Muscle of arm (tissue), 12 donors: ENCODE results near the gene IGFALS. TPM values are rescaled to one million over a fixed set of nuclear protein-coding genes. Genes with fewer than 3 reads are reported as not detected.

ENCODE experiments used
- DNase-seq: peaks from one replicate; pipeline ENCODE4 v3.0.0-alpha.2; 2013
- polyA plus RNA-seq, 12 donors: library from polyadenylated mRNA; unstranded; fragments of 120-200 nt; gene quantifications; one replicate each; pipeline ENCODE4 v1.2.1, GENCODE V29; 2013; ENCODE audit not compliant: insufficient read length in 12 of 12

The IGFALS gene
- polyA plus RNA-seq, 12 donors = 0.10 to 0.87 (median 0.21) TPM; not detected in 2

DNA sequence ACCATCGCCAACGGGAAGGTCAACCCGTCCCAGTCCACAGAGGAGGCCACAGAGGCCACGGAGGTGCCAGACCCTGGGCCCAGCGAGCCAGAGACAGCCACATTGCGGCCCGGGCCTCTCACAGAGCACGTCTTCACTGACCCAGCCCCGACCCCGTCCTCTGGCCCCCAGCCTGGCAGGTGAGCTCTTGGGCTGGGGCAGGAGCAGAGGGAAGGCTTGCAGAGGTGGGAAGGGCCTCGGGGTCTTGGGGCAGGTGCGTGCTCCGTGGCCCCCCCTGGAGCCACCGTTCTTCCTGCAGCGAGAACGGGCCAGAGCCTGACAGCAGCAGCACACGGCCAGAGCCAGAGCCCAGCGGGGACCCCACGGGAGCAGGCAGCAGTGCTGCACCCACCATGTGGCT is 27.3 kb downstream of the IGFALS start:
- no peak for DNase-seq

DNA sequence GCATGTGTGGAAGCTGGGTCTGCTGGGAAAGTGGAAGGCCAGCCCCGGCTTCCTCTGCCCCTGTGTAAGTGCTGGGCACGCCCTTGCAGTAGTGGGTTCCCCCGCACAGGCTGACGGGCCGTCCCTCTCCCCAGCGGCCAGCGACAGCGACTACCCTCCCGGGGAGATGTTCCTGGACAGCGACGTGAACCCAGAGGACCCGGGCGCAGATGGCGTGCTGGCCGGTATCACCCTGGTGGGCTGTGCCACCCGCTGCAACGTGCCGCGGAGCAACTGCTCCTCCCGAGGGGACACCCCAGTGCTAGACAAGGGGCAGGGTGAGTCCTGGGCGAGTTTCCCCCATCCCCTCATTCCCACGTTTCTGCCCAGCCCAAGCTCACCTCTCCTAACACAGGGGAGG is 27.7 kb downstream of the IGFALS start:
- DNase-seq = no peak

DNA sequence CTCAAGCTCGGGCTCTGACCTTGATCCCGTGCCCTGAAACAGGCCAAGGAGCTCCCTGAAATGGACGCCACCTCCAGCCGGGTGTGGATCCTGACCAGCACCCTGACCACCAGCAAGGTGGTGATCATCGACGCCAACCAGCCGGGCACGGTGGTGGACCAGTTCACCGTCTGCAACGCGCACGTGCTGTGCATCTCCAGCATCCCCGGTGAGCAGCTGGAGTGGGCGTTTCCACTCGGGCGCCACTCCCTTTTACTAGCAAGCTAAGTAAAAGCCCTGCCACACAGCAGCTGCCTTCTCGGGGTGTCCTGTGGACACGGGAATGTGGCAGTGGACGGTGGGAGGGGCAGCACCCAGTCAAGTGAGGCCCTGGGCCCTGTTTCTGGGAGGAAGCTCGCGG is 28.5 kb downstream of the IGFALS start:
- DNase-seq = no peak

DNA sequence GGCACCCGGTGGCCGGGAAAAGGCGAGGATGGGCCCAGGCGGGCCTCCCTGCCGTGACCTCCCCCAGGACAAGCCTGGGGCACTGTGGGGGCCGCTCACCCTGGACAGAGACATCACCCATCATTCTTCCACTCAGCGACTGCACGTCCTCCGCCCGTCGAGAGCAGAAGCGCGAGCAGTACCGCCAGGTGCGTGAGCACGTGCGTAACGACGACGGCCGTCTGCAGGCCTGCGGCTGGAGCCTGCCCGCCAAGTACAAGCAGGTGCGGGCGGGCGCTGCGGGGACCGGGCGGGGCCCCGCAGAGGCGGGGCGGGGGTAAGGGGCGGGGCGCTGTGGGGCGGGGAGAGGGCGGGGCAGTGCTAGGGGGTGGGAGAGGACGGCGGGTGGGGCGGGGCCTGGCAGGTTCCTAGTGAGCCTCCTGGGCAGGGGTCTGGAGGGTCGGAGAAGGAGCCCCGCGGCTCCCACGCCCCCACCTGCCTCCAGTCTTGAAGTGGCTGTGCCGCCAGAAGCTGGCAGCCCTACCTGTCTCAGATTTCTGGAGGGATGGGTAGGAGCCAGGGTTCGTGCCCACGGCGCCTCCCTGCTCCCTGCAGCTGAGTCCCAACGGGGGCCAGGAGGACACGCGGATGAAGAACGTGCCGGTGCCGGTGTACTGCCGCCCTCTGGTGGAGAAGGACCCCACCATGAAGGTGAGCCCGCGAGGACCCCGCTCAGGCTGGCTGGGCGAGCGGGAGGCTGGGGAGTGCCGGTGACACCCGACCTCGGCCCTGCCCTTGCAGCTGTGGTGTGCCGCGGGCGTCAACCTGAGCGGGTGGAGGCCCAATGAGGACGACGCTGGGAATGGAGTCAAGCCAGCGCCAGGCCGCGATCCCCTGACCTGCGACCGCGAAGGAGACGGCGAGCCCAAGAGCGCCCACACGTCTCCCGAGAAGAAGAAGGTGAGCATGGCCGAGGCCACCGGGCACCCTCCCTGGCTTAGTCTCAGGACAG is 29.7 kb downstream of the IGFALS start:
- no peak for DNase-seq

DNA sequence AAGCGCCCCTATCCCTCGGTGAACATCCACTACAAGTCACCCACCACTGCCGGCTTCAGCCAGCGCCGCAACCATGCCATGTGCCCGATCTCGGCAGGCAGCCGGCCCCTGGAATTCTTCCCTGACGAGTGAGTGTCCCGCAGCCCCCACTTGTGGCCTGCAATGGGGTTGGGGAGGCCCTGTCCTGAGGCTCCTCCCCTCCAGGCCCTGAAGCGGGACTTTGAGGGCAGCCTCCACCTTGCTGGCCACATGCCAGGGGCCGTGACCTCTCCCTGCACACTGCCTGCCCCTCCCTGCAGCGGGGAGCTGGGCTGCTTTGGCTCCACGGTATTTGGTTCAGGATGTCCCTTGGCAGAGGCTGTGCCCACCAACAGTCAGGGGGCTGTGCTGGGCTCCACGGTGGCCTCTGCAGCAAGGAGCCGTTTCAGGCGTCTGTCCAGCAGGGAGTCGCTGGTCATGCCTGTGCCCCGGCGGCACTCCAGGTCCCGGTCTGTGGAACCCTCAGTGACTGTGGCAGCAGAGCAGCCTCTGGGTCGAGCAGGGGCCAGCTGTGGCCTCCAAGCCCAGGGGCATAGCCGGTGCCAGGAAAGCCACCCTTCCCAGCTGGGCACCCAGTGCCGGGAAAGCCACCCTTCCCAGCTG is 30.5 kb downstream of the IGFALS start:
- no peak for DNase-seq

DNA sequence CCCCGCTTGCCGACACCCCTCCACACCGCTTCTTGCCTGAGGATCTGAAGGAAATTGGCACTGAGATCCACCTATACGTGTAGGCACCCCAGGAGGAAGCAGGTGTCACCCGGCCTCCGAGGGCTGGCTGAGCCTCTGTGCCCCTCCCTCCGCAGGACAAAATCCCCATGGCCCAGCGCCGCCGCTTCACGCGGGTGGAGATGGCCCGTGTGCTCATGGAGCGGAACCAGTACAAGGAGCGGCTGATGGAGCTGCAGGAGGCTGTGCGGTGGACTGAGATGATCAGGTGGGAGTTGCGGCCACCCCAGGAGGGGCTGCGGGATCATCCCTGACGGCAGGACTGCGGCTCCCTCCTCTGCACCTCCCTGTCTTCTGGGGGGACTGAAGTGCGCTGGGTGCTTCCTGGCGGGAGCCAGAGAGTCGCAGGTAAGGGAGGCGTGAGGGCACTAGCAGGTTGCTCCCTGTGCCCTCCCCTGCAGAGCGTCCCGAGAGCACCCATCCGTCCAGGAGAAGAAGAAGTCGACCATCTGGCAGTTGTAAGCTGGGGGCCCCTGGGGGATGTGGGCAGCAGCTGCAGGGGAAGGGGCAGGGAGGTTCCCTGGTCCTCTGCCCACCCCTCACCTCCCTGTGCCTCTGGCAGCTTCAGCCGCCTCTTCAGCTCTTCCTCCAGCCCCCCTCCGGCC is 31.2 kb downstream of the IGFALS start:
- no peak for DNase-seq

DNA sequence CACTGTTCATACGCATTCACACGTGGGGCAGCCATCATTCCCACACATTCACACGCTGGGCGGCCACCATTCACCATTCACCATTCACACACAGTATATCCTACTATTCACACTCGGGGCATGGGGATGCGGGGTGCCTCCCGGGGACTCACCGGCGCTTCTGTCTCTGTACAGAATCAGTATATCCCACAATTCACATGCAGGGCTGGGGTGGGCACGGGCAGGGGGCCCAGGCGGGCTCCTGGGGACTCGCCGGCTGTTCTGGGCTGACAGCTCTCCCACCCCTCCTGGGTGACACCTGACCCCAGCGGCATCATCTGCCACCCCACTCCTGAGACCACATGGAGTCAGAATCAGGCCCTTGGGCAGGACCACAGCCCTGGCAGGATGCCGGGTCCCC is 31.8 kb downstream of the IGFALS start:
- DNase-seq = no peak

DNA sequence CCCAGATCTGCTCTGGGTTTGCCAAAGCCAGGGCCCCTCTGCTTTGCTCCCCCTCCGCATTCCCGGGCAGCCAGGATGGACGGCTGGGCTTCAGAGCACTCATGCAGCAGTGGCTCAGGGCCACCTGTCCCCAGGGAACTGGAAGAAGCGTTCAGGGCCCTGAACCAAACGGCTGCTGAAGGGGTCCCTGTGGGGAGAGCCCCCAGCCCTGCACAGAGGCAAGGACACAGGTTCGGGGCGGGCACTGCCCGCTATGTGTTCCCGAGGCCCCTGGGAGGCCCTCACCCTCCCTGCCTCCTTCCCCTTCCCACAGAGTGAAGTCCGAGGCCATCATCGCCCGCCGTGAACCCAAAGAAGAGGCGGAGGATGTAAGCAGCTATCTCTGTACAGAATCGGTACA is 32.6 kb downstream of the IGFALS start:
- no peak for DNase-seq

DNA sequence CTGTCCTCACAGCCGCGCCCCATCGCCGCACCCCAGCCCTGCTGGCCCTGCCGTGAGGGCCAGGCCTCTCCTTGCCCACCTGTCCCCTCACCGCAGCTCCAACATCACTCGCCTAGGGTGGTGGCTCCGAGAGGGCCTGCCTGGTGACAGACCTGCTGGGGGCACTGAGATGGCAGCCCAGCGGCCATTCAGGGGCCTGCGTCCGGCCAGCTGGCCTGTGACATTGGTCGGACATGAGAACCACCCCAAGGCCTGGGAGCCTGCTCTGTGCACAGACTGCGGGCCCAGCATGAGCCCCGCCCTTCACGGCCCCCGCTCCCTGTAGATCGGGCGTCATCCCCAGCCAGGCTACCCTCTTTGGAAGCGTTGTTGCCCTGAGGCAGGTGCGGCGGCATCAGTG is 34.0 kb downstream of the IGFALS start:
- no peak for DNase-seq

DNA sequence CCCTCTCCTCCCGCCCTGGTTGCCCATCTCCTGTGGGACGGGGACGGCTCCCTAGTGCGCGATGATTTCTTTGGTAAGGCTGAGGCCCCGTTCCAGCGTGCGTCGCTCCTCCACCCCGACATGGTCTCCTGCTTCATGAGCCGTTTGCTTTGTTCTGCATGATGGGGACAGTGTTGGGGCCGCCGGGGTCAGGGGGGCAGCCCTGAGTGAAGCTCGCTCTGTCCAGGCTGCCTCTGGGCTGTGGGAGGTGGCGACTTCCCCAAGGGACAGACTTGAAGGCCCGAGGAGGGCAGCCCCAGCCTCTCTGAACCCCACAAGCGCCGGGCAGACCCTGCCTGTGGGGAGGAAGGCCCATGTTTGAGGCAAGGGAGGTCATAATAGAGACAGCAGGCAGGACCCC is 34.6 kb downstream of the IGFALS start:
- DNase-seq = no peak

DNA sequence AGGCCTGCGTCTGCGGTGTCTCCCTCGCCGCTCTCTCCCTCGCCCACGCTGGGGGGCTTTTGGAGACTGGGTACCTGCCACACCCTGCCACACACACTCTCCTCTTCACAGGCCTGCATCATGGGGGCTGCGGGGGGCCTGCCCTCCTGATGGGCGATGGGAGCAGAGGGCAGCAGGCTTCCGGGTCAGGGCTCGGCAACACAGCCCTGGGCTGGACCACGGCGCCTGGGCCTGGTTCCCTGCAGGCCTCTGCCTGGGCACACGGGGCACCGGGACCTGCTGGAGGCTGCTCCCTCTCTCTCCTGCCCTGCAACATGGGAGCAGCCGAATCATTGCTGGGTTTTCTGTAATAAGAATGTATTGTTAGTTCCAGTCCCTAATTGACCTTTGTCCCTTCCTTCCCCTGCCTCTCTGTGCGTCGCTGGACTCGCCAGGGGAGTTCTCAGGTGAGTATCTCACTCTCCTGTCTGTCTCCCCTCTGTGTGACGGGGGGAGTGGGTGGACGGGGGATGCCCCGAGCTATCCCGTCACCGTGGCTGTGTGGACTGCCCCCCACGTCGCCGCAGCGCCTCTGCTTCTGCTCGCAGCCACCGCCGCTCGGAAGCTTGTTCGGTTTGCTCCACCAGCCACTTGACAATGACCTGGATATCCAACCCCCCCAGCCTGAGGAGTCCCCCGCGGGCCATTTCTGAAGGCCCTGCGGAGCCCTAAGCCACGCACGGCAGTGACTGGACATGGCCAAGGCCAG is 35.6 kb downstream of the IGFALS start:
- DNase-seq = no peak

DNA sequence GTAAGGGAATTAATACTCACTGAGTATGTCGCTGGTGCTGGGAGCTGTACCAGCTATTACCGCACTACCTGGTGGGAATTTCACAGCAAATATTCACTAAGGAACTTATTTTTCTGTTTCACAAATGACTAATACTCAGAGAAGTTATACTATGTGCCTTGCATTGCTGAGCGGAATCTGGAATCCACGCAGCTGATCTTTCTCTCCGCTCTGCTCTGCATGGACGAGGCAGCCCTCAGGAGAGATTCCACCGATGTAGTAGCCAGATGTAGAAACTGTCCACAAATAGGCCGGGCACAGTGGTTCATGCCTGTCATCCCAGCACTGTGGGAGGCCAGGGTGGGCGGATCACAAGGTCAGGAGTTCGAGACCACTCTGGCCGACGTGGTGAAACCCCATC is 39.3 kb downstream of the IGFALS start:
- DNase-seq = no peak

DNA sequence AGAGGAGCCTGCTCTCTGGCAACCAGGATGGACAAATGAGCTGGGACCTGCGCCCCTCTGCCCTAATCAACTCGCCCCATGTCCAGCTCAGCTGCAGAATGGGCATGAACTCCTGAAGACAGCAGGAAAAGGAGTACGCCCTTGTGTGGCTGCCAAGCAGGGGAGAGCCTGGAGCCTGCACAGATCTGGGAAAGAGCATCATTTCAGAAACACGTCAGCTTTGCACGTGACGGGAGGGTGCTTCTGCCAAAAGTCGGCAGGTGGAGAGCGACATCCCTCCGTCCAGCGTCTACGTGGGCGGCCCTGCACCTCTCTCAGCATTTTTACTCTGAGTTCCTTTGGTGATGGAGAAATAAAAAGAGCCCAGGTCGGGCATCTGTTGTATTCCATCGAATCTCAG is 40.7 kb downstream of the IGFALS start:
- DNase-seq = no peak

DNA sequence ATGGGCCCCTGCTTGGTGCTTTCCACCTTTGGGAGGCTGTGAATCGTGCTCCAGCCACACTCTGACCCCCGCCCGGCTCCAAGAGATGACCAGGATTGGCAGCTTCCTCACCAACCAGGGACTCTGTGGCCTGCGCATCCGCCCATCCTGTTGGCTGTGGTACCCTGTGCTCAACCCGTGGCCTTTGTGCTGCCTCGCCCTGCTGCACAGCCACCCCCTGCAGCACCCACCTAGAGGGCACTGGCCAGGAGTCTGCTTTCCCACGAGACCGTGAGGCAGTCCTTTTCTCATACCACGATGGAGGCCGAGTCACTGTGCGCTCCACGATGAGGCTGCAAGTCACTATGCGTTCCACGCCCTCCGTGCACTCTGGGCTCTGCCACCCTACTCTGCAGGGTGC is 41.6 kb downstream of the IGFALS start:
- no peak for DNase-seq

DNA sequence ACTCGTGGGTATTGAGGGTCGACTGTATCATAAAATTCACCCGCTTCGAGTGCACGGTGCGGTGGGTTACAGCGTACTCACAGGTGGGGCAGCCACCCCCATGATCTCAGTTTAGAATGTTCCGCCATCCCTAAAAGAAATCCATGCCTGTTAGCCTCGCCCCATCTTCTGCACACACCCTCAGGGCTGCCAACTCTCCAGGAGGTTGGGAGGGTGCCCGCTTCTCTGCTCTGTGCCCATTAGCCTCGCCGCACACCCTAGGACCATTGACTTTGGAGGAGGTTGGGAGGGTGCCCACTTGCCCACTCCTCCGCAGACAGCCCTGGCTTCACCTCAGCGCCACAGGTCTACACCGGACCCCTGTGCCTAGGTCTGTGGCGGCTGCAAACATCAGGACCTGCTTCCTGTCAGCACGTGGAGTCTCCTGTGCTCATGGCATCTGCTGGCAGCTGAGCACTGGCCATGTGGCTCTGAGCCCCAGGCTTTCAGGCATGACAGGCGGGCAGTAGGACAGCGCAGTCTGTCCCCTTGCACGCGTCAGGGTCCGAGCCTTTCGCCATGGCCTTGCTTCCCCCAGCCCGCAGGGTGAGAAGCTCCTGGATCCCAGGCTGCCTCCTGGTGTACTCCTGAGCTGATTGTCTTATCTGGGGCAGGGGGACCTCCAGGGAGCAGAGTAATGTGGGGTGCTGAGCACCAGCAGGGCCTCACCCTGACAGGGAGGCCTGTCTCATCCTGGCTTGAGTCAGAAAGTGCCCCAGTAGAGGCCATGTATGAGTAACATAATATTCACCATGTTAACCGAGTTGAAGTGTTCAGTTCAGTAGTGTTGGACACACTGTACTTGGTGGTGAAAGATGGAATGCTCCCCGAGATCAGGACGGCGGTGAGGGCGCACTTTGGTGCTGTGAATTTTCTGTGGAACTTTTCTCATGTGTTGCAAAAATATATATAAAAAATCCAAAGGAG is 44.1 kb downstream of the IGFALS start:
- no peak for DNase-seq

DNA sequence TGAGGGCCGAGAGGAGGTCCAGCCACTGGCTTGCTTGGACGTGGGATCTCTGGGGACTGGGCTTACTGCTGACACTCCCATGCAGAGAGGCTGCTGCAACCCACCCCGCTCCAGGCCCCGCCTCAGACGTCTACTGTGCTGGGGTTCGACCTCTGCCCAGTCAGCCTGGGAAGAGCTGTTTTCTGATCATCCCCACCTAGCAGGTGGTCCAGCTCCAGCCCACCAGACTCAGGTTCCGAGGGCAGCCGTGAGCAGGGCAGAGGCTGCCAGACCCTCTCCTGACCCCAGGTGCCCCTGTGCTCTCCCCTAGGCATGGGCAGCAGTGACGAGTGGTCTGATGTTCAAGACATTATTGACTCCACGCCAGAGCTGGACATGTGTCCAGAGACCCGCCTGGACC is 45.6 kb downstream of the IGFALS start:
- no peak for DNase-seq

DNA sequence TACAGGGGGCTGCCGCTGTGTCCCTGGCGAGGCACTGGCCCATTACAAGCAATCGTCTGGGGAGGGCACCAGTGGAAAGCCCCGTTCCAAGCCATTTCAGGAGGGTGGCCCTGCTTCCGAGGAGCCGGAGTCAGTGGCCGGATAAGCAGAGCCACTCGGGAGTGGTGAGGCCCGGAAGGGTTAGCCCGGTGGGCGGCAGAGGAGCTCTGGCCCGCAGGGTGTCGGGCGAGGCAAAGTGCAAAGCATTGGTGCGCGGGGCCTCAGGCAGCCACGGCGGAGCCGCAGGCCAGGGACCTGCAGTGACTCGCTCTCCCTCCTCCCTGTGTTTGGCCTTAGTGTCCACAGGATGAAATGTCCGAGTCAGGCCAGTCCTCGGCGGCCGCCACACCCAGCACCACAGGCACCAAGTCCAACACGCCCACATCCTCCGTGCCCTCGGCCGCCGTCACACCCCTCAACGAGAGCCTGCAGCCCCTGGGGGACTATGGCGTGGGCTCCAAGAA is 46.8 kb downstream of the IGFALS start:
- no peak for DNase-seq

DNA sequence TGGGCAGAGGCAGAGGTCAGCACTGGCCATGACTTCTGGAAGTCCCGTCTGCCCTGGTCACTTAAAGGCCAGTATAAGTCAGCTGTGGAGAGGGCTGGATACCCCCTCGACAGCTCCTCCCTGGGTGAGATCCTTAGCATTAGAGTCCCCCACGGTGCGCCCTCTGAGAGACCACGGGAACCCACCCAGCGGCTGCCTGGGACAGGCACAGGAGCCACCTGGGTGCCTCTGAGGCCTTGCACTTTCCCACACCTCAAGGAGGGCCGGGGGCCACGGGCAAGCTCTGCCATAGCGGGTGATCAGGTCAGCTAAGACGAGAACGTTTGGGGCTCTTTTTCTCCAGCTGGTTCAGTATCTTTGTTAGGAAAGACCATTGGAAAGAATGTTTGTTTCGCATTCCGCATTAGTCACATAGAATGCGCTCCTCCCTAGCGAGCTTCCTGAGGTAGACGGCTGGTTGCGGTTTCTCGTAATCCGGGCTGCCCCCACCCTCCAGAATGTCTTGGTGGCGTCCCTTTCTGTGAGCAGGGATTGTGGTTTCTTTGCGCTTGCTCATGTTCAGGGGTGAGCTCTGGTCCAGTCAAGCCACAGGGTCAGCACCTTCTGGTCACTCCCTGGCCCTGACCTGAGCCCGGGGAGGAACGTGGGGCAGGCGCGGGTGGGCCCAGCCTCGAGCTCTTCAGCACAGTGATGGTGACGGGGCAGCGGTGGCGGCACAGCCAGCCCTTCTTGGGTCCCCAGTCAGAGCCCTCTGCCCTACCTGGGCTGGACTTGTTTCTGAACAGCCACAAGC is 47.4 kb downstream of the IGFALS start:
- DNase-seq = no peak

DNA sequence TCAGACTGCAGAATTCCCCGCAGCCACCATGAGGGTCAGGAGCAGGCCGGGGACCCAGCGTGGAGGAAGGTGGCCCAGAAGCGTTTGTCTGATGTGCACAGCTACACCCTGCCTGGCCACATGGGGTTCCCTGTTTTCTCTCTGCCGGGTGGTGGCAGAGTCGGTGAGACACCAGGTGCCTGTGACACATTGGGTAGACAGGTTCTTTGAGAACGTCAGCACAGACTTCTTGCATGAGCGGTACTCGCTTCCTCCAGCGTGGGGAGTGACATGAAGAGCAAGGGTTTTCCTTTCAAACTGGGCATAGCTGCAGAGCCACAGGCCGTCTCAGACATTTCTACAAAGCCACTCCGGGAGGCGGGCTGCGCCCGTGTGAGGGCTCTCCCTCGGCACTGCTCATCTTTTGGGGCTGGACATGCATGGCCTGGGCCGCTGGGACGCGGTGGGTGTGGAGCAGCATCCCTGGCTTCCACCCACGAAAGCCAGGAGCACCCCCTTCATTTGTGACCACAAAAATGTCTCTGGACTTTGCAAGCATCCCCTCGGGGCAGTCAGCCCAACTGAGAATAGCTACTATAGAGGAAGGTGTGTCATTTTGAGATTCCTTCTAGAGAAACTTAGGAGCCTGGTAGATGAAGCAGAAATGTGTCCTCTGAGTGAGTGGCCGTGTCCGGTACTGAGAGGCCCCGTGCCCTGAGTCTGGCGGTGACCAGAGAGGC is 48.2 kb downstream of the IGFALS start:
- DNase-seq = no peak
